ENCODE data around the gene SMCO4.

GRCh38 chr11:93571612-93572011 is 28.4 kb upstream of the SMCO4 start:
- TF ChIP-seq POLR2AphosphoS5 (IDR thresholded peaks at IDR 0.05), result no peak
- TF ChIP-seq, protein P1, sequence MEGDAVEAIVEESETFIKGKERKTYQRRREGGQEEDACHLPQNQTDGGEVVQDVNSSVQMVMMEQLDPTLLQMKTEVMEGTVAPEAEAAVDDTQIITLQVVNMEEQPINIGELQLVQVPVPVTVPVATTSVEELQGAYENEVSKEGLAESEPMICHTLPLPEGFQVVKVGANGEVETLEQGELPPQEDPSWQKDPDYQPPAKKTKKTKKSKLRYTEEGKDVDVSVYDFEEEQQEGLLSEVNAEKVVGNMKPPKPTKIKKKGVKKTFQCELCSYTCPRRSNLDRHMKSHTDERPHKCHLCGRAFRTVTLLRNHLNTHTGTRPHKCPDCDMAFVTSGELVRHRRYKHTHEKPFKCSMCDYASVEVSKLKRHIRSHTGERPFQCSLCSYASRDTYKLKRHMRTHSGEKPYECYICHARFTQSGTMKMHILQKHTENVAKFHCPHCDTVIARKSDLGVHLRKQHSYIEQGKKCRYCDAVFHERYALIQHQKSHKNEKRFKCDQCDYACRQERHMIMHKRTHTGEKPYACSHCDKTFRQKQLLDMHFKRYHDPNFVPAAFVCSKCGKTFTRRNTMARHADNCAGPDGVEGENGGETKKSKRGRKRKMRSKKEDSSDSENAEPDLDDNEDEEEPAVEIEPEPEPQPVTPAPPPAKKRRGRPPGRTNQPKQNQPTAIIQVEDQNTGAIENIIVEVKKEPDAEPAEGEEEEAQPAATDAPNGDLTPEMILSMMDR (IDR thresholded peaks at IDR 0.05), result no peak
- TF ChIP-seq POLR2A (IDR thresholded peaks at IDR 0.05), result no peak

Measured in sigmoid colon (tissue), 4 donors.